OCI-LY7 (cell line): ENCODE results near the gene IGFN1. TPM values are rescaled to one million over a fixed set of nuclear protein-coding genes. Genes with fewer than 3 reads are reported as not detected.

Source experiments
- BruUV-seq: library from RNA; stranded (reverse); fragments of 400-500 nt; replicated peaks from 2 replicates; lab custom pipeline; 2021; lab: Mats Ljungman, UMichigan
- CTCF ChIA-PET: fragments of 300-600 bp; sonication (Branson Sonifier 250); formaldehyde crosslinking; loops from one replicate; lab custom pipeline; 2022; ENCODE audit warnings: antibody characterized with exemption; ENCODE audit not compliant: unreplicated experiment; lab: Charles Lee
- POLR2A ChIA-PET: fragments of 300-600 bp; sonication (Branson Sonifier 250); formaldehyde crosslinking; loops from one replicate; lab custom pipeline; 2022; ENCODE audit warnings: antibody characterized with exemption; lab: Charles Lee
- DNase-seq: peaks from one replicate; pipeline ENCODE4 v3.0.0-alpha.2; 2015; ENCODE audit warnings: low spot score
- H2AFZ ChIP-seq: fragments of 200-600 bp; sonication (generic), shearing (Covaris generic); 2 replicates; pipeline ENCODE4 v1.6.1; 2014; ENCODE audit warnings: mild to moderate bottlenecking, antibody characterized with exemption, low read length, moderate library complexity
- H3K27ac ChIP-seq: fragments of 200-600 bp; sonication (generic); 2 replicates; pipeline ENCODE4 v1.5.1; 2014; ENCODE audit warnings: mixed run types, low read depth, mild to moderate bottlenecking, moderate library complexity, low read length, inconsistent platforms; ENCODE audit not compliant: poor library complexity, severe bottlenecking
- H3K36me3 ChIP-seq: fragments of 200-600 bp; sonication (generic); 2 replicates; pipeline ENCODE4 v1.6.1; 2014; ENCODE audit warnings: mild to moderate bottlenecking, antibody characterized with exemption, low read length, moderate library complexity, mixed read lengths; ENCODE audit not compliant: insufficient read depth
- H3K4me1 ChIP-seq: fragments of 200-600 bp; sonication (generic); 2 replicates; pipeline ENCODE4 v1.5.1; 2014; ENCODE audit warnings: mild to moderate bottlenecking, low read length; ENCODE audit not compliant: insufficient read depth, poor library complexity, severe bottlenecking
- H3K4me2 ChIP-seq: fragments of 200-600 bp; sonication (generic); 2 replicates; pipeline ENCODE4 v1.6.1; 2014; ENCODE audit warnings: mild to moderate bottlenecking, low read length
- H3K4me3 ChIP-seq: fragments of 200-600 bp; sonication (generic); 2 replicates; pipeline ENCODE4 v1.5.1; 2014; ENCODE audit warnings: mild to moderate bottlenecking, low read depth, low read length; ENCODE audit not compliant: poor library complexity, severe bottlenecking
- H3K79me2 ChIP-seq: fragments of 200-600 bp; sonication (generic); 2 replicates; pipeline ENCODE4 v1.6.1; 2016; ENCODE audit warnings: low read depth, mild to moderate bottlenecking, low read length, moderate library complexity, mixed read lengths; ENCODE audit not compliant: insufficient read depth
- H3K9me2 ChIP-seq: fragments of 200-600 bp; sonication (generic); 2 replicates; pipeline ENCODE4 v1.6.1; 2016; ENCODE audit warnings: mild to moderate bottlenecking, low read length, mixed read lengths; ENCODE audit not compliant: insufficient read depth
- H3K9me3 ChIP-seq: fragments of 200-600 bp; sonication (generic); 2 replicates; pipeline ENCODE4 v1.6.1; 2014; ENCODE audit warnings: mild to moderate bottlenecking, mixed run types, low read length, mixed read lengths
- H4K20me1 ChIP-seq: fragments of 200-600 bp; sonication (generic); 2 replicates; pipeline ENCODE4 v1.6.1; 2014; ENCODE audit warnings: mild to moderate bottlenecking, antibody characterized with exemption, low read length, moderate library complexity, mixed read lengths; ENCODE audit not compliant: insufficient read depth
- CTCF ChIP-seq: fragments of 200-600 bp; sonication (generic); conservative IDR thresholded peaks from 2 replicates; pipeline ENCODE4 v1.5.1; 2014; ENCODE audit warnings: mild to moderate bottlenecking, antibody characterized with exemption, low read length, moderate library complexity, mixed read lengths
- EZH2phosphoT487 ChIP-seq: fragments of 200-600 bp; sonication (generic); IDR thresholded peaks from 2 replicates; pipeline ENCODE4 v1.6.1; 2018; ENCODE audit warnings: low read depth, borderline replicate concordance, mild to moderate bottlenecking, mixed run types, antibody characterized with exemption, low read length, moderate library complexity, mixed read lengths
- intact Hi-C: fragments of 100-400 bp; cut with micrococcal nuclease; formaldehyde crosslinking; loops from one replicate; pipeline ENCODE4 v1.10.0; 2022; ENCODE audit not compliant: unreplicated experiment
- total RNA-seq, 2 experiments: library from RNA; depleted of rRNA in 1 of 2; stranded (reverse); fragments of >200 nt in 1 of 2; shearing (Covaris generic) in 1 of 2; gene quantifications; 2 replicates each; pipeline ENCODE4 v1.2.3, GENCODE V29; 2014 to 2022

Gene IGFN1
- total RNA-seq, 2 experiments from 2014 or later = not detected

GRCh38 chr1:201259476-201260235, 69.0 kb downstream of the IGFN1 start:
- intact Hi-C loops = no loop called here
- Histone ChIP-seq H3K9me2 (no peaks in the 10 kb centered on the region), H3K27ac (no peak overlapping the region), H3K79me2 (no peaks in the 10 kb centered on the region), H2AFZ (no peak overlapping the region), H3K4me1 (no peaks in the 10 kb centered on the region), H3K4me2 (no peak overlapping the region), H3K9me3 (no peaks in the 10 kb centered on the region), H3K4me3 (no peak overlapping the region), H3K36me3 (no peaks in the 10 kb centered on the region), H4K20me1 (no peaks in the 10 kb centered on the region)
- BruUV-seq = no TSS peak
- TF ChIP-seq CTCF = no peak
- no peak for TF ChIP-seq EZH2phosphoT487
- ChIA-PET POLR2A (no interaction called here), CTCF (no interaction called here)
- no peak for DNase-seq

- intact Hi-C loops = no loop called here
- POLR2A ChIA-PET = no interaction called here
- Histone ChIP-seq H3K9me2 (no peaks in the 10 kb centered on the region), H3K9me3 (no peaks in the 10 kb centered on the region), H3K4me3 (no peak overlapping the region), H2AFZ (no peak overlapping the region), H3K36me3 (no peaks in the 10 kb centered on the region), H3K79me2 (no peaks in the 10 kb centered on the region), H3K27ac (no peak overlapping the region), H4K20me1 (no peaks in the 10 kb centered on the region), H3K4me2 (no peak overlapping the region), H3K4me1 (no peaks in the 10 kb centered on the region)
- no TSS peak for BruUV-seq
- CTCF ChIA-PET = no interaction called here
- no peak for TF ChIP-seq EZH2phosphoT487
- TF ChIP-seq CTCF = no peak
- no peak for DNase-seq
These were observed 69.6 kb downstream of the IGFN1 start for GRCh38 chr1:201260236-201260590.

GRCh38 chr1:201260648-201261311, 70.2 kb downstream of the IGFN1 start:
- H2AFZ ChIP-seq = no peak overlapping the region
- H3K9me3 ChIP-seq = no peaks in the 10 kb centered on the region
- no peak for DNase-seq
- no peak overlapping the region for H3K4me3 ChIP-seq
- no peaks in the 10 kb centered on the region for H3K79me2 ChIP-seq
- H3K4me1 ChIP-seq = no peaks in the 10 kb centered on the region
- no peak overlapping the region for H3K27ac ChIP-seq
- H3K9me2 ChIP-seq = no peaks in the 10 kb centered on the region
- ChIA-PET POLR2A (no interaction called here), CTCF (no interaction called here)
- no peaks in the 10 kb centered on the region for H4K20me1 ChIP-seq
- no TSS peak for BruUV-seq
- H3K36me3 ChIP-seq = no peaks in the 10 kb centered on the region
- intact Hi-C loops = no loop called here
- TF ChIP-seq EZH2phosphoT487 (no peak), CTCF (no peak)
- H3K4me2 ChIP-seq = no peak overlapping the region
